M059J (cell line): Measurements from ENCODE around the gene SH3BP5. TPM values are rescaled to one million over a fixed set of nuclear protein-coding genes. Genes with fewer than 3 reads are reported as not detected.
"Not testable (repeated sequence)": the region's sequence is repeated elsewhere in the genome, so short reads cannot be mapped to it uniquely, and the experiment has no call there.

Source experiments
- DNase-seq: peaks from one replicate; pipeline ENCODE4 v3.0.0-alpha.2; 2012; ENCODE audit warnings: low read depth
- total RNA-seq: library from RNA; depleted of rRNA; stranded (reverse); fragments of >200 nt; shearing (Covaris generic); gene quantifications from 2 replicates; pipeline ENCODE4 v1.2.3, GENCODE V29; 2014; rRNA removed

Gene SH3BP5, protein sequence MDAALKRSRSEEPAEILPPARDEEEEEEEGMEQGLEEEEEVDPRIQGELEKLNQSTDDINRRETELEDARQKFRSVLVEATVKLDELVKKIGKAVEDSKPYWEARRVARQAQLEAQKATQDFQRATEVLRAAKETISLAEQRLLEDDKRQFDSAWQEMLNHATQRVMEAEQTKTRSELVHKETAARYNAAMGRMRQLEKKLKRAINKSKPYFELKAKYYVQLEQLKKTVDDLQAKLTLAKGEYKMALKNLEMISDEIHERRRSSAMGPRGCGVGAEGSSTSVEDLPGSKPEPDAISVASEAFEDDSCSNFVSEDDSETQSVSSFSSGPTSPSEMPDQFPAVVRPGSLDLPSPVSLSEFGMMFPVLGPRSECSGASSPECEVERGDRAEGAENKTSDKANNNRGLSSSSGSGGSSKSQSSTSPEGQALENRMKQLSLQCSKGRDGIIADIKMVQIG
- 9.2 and 9.9 TPM in 2 replicates for total RNA-seq

DNA sequence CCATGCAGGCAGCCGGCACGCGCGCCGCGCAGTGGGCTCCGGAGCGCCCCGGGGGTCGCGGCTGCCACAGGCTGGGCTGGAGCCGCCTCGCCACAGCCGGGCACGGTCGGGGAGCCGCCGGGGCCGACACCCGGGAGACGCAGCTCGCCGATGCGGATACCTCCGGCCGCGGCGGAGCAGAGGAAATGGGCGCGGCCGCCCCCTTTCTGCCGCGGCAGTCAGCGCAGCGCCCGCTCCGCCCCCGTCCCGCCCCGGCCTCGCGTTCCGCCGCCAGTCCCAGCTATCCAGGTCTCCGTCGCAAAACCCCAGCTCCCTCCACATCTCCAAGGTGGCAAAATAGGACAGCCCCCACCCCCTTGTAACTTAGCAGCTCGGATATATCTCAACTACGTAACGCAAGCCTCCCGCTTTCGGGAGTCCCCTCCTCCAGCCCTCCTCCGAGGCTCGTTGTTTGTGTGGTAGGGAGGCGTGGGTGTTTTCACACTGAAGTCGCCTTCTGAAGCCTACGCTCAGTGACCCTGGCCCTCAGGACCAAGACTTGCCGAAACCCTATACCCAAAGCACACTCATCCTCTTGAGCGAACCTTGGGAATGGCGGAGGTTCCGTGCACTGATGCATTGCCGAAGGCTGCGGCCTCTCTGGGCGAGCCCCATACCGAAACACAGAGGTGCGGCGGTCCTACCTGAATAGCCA is at the start of gene SH3BP5:
Gene SH3BP5 (minus strand): TSS at position 182 of the 694 bp plus-strand sequence. CDS start 178 bp downstream, at position 4.
- peak; percentile 61 for DNase-seq

DNA sequence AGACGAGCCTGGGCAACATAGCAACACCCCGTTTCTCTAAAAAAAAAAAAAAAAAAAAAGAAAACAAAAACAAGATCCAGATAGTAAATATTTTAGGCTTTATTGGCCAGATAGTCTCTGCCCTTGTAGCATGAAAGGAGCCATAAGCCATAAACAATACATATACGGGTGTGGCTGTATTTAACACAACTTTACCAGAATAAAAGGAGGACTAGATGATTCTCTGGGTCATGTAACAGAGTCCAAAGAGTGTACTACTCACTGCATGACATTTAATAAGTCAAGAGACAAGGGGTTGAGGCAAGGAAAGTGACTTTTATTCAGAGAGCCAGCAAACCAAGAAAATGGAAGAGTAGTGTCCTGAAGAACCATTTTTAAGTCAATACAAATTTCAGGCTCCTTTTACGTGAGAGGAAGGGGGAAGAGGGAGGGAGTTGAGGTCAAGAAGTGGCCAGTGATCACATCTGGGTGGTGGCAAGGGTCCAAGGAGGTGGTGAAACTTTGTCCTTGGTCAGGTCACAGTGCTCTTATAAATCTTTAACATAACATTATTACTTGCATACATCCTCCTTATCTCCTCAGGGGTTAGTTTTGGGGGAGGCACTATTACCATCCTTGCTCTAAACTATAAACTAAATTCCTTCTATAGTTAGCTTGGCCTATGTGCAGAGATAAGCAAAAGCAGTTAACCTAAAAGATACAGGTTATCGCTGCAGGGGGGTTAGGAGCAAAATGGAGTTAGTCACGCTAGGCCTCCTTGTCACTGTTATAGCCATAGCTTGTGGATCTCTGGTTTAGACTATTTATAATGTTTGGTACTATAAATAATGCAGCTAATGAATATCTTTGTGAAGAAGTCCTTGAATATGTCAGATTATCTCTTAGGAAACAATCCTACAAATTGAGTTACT is 48.8 kb upstream of the SH3BP5 start:
- no peak for DNase-seq

DNA sequence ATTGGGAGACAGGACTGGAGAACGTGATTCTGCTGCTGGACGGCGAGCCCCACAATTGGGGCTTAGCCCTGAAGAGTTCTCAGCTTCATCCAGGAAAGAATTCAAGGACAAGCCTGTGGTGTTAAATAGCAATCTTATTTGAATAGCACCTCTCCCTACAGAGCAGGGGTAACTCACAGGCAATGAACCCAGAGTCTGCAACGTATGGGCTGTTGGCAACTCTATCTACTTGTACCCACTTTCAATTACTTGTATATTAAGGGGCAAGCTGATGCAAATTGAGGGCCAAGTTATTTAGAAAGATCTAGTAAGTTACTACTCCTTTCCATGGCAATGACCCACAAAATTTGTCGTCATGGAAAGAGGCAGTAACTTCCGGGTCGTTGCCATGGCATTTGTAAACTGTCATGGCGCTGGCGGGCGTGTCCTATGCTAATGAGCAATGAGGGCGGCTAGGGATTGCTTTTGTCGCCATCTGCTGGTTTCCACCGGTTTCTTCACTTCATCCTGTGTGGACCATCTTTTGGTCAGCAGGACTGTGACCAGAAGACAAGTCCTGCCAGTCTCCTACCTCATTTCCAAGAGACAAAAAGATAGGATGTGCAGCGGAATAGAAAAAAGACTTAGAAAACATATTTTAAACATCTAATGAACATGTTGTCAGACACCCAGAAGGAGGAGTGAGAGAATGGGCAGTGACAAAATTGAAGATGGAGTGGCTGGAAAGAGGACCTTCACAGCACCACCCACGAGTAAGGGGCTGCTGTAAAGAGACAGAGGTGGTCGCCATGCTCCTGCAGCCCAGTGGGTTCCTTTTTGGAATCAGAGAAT is 45.8 kb upstream of the SH3BP5 start:
- DNase-seq: peak; percentile 94

DNA sequence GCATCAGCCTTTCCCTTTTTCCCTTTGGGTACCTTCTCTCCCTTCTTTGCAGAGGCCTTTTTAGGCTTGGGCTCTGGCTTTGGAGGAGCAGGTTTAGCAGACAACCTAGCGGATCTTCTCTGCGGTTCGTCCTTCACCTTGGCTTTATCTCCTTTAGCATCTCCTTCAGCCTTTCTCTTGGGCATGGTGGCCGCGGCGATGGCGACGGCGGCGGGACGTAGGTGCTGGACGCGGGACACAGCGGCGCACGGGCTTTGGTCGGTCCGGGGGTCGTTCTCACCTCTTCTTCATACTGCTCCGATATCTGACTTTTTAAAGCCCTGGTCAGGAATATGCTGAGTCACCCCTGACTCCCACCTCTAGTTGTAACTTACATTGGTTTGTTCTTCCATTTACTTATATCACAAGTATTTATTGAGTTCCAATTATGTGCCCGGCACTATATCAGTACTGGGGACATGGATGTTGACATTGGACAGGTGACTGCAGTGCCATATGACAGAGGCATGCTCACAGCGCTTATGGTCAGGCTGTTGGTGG is 43.1 kb upstream of the SH3BP5 start:
- no peak for DNase-seq

DNA sequence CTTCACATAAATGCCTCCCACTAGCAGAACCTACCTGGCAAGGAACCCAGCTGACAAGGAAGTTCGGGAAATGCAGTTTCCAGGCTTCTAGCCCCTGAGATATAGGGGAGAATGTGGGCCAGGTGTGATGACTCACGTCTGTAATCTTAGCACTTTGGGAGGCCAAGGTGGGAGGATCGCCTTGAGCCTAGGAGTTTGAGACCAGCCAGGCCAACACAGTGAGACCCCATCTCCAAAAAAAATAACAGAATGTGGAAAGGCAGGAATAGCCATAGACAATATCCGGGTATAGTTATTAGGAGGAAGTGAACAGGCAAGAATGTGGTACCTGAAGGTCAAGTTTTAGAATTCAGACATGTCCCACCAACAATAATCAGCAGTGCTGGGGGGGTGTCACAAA is 40.5 kb upstream of the SH3BP5 start:
- DNase-seq: no peak

DNA sequence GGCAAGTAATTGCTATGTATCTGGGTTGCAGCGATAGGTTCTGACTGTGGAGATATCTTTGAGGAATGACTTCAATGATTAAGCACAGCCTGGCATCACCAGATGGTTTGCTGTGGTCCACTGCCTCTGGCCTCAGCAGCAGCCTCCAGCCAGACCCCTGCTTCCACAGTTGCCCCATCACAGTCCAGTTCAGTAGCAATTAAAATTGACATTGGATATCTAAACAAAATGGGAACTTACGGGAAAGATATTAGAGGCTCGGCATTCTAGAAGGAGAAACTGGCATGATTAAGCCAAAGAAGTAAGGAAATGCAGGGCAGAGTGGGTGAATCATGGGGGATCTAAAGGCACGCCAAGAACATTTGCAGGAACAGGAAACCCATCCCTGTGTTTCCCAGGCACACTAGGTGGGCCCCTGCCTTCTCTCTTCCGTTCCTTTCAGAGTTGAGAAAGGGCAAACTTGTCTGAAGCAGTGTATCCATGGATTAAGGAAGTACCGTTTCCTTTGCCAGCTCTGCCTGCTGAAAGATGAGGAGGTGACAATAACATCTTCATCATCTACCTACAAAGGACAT is 36.3 kb upstream of the SH3BP5 start:
- DNase-seq: no peak

- DNase-seq: peak; percentile 47
Measured at GRCh38 chr3:15367059-15367458, 34.7 kb upstream of the SH3BP5 start.

- peak; percentile 72 for DNase-seq
Measured at GRCh38 chr3:15364078-15364477, 31.7 kb upstream of the SH3BP5 start.

DNA sequence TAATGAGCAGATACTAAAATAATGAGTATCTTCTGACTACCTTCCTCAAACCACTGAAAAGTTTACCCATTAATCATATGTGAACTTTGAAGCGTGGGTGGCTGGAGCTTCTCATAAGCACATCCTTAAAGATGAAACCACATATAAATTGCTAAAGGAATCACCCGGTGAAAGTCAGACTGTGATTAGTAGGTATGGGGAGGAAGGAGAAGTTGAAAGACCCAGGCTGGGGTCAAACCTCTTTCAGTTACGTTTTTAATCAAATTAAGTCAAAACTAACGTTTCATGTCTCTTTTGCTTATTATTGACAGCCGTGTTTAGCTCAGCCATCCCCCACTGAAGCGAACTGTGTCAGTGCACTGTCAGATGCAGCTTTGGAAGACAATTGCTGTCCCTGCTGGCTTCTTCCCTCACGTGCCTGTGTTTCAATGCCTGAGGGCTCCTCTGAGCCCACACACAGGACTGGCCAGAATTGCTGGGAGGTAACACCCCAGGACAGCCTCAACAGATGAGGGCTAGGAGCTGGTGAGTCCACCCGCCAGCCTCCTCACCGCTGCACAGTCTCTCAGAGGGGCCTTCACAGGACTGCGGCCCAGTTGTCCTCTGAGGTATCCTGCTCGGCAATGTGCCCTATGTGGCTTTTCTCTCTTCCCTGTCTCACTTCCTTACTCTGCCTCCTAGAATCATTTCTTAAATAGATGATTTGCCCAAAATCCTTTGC is 29.3 kb upstream of the SH3BP5 start:
- DNase-seq: peak; percentile 56

GRCh38 chr3:15360788-15361493 is 28.6 kb upstream of the SH3BP5 start:
- peak; percentile 33 for DNase-seq

GRCh38 chr3:15359677-15360397 is 27.5 kb upstream of the SH3BP5 start:
- DNase-seq: peak; percentile 25

DNA sequence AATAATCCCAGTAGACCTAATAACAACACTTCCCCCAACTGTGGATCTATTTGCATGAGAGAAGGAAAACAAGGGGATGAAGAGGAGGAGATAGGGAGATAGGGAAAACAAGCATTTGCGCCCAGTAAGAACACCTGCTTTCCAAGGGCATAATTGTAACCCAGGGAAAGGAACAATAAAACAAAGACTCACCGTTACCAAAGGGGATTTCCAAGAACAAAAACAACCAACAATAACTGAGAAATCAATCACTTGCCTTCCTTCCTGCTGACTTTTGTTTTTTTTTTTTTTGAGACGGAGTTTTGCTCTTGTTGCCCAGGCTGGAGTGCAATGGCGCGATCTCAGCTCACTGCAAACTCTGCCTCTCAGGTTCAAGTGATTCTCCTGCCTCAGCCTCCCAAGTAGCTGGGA is 24.3 kb upstream of the SH3BP5 start:
- not testable (repeated sequence) for DNase-seq

DNA sequence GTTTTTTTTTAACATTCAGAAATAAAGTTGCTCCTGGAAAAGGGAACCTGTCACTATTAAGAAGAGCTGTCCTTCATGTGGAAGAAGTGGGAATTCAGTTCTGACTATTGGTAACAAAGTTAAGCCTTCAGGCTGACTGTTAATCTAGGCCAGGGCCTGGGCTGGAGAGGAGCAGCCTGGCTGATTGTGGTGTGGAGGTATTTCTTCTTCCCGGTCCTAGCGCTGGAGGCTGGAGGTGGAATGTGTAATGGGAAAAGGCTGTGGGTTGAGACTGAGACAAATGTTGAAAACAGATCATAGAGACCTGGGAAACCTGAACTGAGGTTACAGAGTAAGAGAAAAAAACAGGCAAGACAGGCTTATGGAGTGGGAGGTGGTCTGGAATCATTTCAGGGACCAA is 23.8 kb upstream of the SH3BP5 start:
- no peak for DNase-seq

DNA sequence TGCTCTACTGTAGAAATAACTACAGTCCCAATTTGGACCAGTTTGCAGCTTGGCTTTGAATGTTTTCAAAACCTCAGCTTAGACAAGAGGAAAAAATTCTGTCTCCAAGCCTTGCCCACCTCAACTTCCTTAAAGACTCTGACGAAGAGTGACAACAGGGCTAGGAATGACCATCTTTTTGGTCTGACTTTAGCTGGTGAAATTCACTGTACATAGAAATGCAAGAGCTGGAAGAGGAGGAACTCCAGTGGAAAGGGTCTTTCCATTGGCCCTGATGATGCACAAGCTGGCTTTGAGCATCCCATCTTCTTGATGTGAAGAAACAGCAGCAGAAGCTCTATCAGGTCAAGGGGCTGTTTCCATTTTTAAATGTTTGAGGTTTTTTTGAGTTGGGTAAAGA is 22.7 kb upstream of the SH3BP5 start:
- no peak for DNase-seq

DNA sequence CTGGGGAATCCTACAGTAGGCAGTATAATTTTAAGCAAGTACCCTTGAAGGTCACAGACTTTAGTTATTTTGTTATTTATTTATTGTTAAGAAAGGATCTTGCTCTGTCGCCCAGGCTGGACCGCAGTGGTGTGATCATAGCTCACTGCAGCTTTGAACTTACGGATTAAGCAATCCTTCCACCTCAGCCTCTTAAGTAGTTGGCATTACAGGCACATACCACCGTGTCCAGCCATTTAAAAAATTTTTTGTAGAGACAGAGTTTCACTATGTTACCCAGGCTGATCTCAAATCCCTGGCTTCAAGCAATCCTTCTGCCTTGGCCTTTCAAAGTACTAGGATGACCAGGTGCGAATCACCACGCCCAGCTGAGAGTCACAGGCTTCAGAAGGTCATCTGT is 22.1 kb upstream of the SH3BP5 start:
- no peak for DNase-seq

GRCh38 chr3:15350141-15350540 is 17.8 kb upstream of the SH3BP5 start:
- no peak for DNase-seq

DNA sequence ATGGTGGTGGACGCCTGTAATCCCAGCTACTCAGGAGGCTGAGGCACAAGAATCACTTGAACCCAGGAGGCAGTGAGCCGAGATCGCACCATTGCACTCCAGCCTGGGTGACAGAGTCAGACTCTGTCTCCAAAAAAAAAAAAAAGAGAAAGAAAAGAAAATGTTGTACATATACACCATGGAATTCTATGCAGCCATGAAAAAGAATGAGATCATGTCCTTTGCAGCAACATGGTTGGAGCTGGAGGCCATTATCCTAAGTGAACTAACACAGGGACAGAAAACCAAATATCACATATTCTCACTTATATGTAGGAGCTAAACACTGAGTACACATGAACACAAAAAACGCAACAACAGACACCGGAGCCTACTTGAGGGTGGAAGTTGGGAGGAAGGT is 17.1 kb upstream of the SH3BP5 start:
- not testable (repeated sequence) for DNase-seq

DNA sequence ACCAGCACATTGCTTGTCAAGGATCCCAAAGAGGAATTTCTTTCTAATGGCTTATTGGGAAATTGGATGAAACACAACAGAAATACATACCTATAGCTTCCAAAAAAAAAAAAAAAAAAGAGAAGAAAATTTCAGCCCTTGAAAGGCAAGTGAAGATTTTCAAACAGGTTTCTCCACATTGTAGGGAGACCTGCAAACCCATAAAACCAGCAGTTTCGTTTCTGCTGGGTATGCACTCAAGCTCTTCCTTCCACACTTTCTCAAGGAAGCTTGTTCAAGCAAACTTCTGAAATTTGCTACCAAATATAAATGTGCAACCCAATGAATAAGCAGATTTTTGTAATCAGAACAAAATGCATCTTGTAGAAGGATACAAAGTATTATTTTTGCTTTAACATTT is 15.9 kb upstream of the SH3BP5 start:
- DNase-seq: no peak
